ENCODE data around the gene STXBP1. TPM values are rescaled to one million over a fixed set of nuclear protein-coding genes. Genes with fewer than 3 reads are reported as not detected.

Gene STXBP1
- total RNA-seq, 2 donors from 2014 or later, result 11.4 to 28.0 TPM

GRCh38 chr9:127711831-127712274, 99.8 kb downstream of the STXBP1 start:
- ATAC-seq (no peak), DNase-seq (ENCODE audit: low spot score in 2 of 2) (no peak)
- H3K36me3 Mint-ChIP-seq, result peaks cover 6 to 16% of the 10 kb centered on the region in 2 donors
- H3K27ac Mint-ChIP-seq, result no peak overlapping the region
- H3K9me3 Mint-ChIP-seq, result no peaks in the 10 kb centered on the region

DNA sequence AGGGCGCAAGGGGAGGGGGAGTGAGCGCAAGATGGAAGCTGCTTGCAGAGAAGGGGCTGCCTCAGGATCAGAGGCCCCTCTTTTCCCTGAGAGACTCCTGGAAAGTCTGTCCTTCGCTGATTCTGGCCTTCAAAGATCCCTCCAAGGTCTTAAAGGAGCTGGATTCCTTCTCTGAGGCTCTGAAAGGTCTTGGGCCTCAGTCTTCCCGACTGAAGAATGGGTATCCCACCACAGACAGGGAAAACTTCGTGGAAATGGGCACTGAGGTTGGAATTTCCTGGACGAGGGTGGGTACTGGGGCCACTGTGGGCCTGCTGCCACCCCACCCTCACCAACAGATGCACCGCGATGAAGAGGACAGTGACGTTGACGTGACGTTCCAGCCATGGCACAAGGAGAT, 100.3 kb downstream of the STXBP1 start:
- no peaks in the 10 kb centered on the region for H3K9me3 Mint-ChIP-seq
- no peak for DNase-seq (ENCODE audit: low spot score in 2 of 2)
- H3K36me3 Mint-ChIP-seq, result peaks cover 6 to 16% of the 10 kb centered on the region in 2 donors
- H3K27ac Mint-ChIP-seq, result no peak overlapping the region
- ATAC-seq, result no peak

GRCh38 chr9:127712867-127713266, 100.8 kb downstream of the STXBP1 start:
- ATAC-seq (no peak), DNase-seq (ENCODE audit: low spot score in 2 of 2) (no peak)
- peaks cover 6 to 16% of the 10 kb centered on the region in 2 donors for H3K36me3 Mint-ChIP-seq
- no peak overlapping the region for H3K27ac Mint-ChIP-seq
- no peaks in the 10 kb centered on the region for H3K9me3 Mint-ChIP-seq

DNA sequence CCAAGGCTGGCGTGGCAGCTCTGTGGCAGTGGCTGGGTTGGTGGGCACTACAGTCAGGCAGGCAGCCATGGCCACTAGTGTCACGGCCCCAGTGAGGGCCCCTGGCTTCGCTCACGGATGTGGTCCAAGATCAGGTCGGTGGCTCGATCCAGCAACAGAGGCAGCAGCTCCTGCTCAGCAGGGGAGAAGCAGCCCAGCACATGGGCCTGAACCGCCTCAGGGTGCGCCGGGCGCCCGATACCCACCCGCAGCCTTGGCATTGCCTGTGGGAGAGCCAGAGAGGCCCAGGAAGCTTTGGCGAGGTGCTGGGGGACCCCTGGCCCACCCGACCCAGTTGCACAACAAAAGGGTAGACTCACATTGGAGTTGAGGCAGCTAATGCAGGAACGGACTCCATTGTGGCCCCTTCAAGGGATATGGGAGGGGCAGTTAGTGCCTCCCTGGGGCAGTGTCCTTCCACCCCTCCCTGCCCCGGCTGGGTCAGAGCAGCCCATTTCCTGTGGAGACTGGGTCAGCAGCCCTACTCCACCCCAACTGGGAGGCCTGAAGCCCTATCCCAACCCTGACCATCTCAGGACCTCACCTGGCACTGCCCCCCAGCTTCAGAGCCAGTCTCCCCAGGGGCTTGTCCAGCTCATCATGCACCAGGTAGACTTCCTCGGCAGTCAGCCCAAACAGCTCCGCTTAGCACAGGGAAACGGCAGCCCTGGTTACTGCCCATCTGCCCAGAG, 102.1 kb downstream of the STXBP1 start:
- DNase-seq (ENCODE audit: low spot score in 2 of 2) (no peak), ATAC-seq (no peak)
- peak overlapping the region; percentile 13 to 55 for H3K27ac Mint-ChIP-seq
- H3K36me3 Mint-ChIP-seq, result peaks cover 6 to 8% of the 10 kb centered on the region in 2 donors
- H3K9me3 Mint-ChIP-seq, result no peaks in the 10 kb centered on the region

- Mint-ChIP-seq H3K36me3 (peaks cover 6% of the 10 kb centered on the region in 2 donors), H3K27ac (peak overlapping the region; percentile 91 to 95), H3K9me3 (no peaks in the 10 kb centered on the region)
- peak in 1 of 2 donors; percentile 32 for DNase-seq (ENCODE audit: low spot score in 2 of 2)
- ATAC-seq, result peak; percentile 2 to 28
These were observed 102.9 kb downstream of the STXBP1 start for GRCh38 chr9:127714951-127715469.

DNA sequence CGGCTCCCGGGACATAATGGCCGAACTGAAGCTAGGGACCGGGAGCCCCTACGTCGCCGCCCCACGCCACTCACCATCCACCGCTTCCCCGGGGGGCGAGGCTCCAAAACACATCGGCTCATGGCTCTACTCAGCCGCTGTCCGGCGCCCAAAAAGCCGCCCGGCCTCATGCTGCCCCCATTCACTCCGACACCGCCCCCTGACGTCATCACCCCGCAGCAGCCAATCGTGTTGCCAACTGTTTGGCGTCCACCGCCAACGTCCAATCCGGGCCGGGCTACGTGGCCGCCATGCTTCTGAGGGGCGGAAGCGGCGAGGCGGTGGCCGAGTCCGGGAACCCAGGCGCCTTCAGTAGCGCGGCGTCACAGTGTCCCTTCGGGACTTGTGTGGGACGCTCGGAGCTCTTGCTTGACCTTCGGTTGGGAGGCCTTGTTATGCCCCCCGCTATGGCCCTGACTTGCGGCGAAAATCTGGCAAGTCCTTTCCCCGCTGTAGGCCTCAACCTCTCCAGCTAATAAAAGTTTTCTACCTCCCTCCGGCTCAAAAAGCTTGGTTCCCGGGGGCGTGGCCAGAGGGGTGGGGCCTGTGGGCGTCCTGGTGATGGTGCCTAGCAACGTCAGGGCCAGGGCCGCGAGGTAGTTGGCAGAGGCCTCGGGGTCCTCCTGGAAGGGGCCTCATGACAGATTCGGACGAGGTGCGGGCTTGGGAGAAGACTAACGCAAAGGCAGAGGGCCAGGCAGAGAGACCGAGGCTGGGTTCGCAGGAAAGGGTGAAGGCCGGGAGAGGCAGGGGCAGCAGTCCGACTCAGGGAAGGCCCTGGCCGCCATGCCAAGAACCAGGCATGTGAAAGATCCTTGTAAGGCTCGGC, 103.6 kb downstream of the STXBP1 start, which contains the start of the genes PTRH1 and TTC16:
Gene PTRH1 (minus strand): TSS at position 194 of the 868 bp plus-strand sequence. CDS start 24 bp downstream, at position 170.
Gene TTC16 (plus strand): TSS at position 610 of the 868 bp plus-strand sequence. CDS start 67 bp downstream, at position 677.
- ATAC-seq (peak; percentile 95 to 97), DNase-seq (ENCODE audit: low spot score in 2 of 2) (peak; percentile 96 to 98)
- H3K36me3 Mint-ChIP-seq, result peaks cover 6% of the 10 kb centered on the region in 2 donors
- H3K9me3 Mint-ChIP-seq, result no peaks in the 10 kb centered on the region
- H3K27ac Mint-ChIP-seq, result peak within 1 kb of the TSS; percentile 91 to 95

- Mint-ChIP-seq H3K27ac (peak overlapping the region; percentile 91 to 95), H3K36me3 (peaks cover 6% of the 10 kb centered on the region in 2 donors), H3K9me3 (no peaks in the 10 kb centered on the region)
- ATAC-seq (no peak), DNase-seq (ENCODE audit: low spot score in 2 of 2) (no peak)
These were observed 104.3 kb downstream of the STXBP1 start for GRCh38 chr9:127716412-127716811.

- DNase-seq (ENCODE audit: low spot score in 2 of 2), result no peak
- ATAC-seq, result no peak
- Mint-ChIP-seq H3K36me3 (peaks cover 6% of the 10 kb centered on the region in 2 donors), H3K9me3 (no peaks in the 10 kb centered on the region), H3K27ac (peak overlapping the region in 1 of 2 donors; percentile 91)
These were observed 105.7 kb downstream of the STXBP1 start for GRCh38 chr9:127717766-127718165.

- DNase-seq (ENCODE audit: low spot score in 2 of 2) (no peak), ATAC-seq (no peak)
- H3K27ac Mint-ChIP-seq, result peak overlapping the region; percentile 26 to 84
- no peaks in the 10 kb centered on the region for H3K9me3 Mint-ChIP-seq
- peaks cover 5% of the 10 kb centered on the region in 2 donors for H3K36me3 Mint-ChIP-seq
These were observed 108.2 kb downstream of the STXBP1 start for GRCh38 chr9:127720031-127720864.

- Mint-ChIP-seq H3K36me3 (no peaks in the 10 kb centered on the region), H3K27ac (peak overlapping the region in 1 of 2 donors; percentile 26), H3K9me3 (no peaks in the 10 kb centered on the region)
- ATAC-seq (no peak), DNase-seq (ENCODE audit: low spot score in 2 of 2) (no peak)
These were observed 108.8 kb downstream of the STXBP1 start for GRCh38 chr9:127720865-127721227.

GRCh38 chr9:127721391-127721821, 109.3 kb downstream of the STXBP1 start:
- Mint-ChIP-seq H3K36me3 (no peaks in the 10 kb centered on the region), H3K27ac (peak overlapping the region in 1 of 2 donors; percentile 26), H3K9me3 (no peaks in the 10 kb centered on the region)
- ATAC-seq (no peak), DNase-seq (ENCODE audit: low spot score in 2 of 2) (no peak)

- H3K27ac Mint-ChIP-seq, result peak overlapping the region in 1 of 2 donors; percentile 26
These were observed 110.1 kb downstream of the STXBP1 start for GRCh38 chr9:127722055-127722745.

GRCh38 chr9:127723013-127723412, 110.9 kb downstream of the STXBP1 start:
- ATAC-seq (no peak), DNase-seq (ENCODE audit: low spot score in 2 of 2) (no peak)
- Mint-ChIP-seq H3K9me3 (no peaks in the 10 kb centered on the region), H3K27ac (no peak overlapping the region), H3K36me3 (no peaks in the 10 kb centered on the region)

More at GRCh38 chr9:127722055-127722745, 110.1 kb downstream of the STXBP1 start:
- no peak for ATAC-seq
- no peaks in the 10 kb centered on the region for H3K36me3 Mint-ChIP-seq
- no peaks in the 10 kb centered on the region for H3K9me3 Mint-ChIP-seq
- DNase-seq (ENCODE audit: low spot score in 2 of 2), result no peak

DNA sequence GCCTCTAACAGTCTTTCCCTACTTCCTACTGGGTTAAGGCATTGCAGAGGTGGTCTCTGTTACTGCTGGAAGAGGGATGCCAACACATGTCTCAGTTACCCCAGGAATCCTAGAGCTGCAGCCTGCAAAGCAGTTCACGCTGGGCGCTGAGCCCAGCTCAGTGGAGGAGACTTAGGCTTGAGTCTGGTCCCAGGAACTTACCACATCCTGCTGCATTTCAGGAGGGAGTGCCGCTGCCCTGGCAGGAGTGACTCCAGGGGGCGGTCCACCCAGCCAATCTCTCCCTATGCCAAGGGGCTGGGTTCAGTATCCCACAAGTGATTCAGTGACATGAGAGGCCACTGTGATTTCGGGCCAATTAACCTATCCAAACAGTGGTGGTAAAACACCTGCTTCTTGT, 111.4 kb downstream of the STXBP1 start:
- no peak for ATAC-seq
- H3K9me3 Mint-ChIP-seq, result no peaks in the 10 kb centered on the region
- no peak for DNase-seq (ENCODE audit: low spot score in 2 of 2)
- no peak overlapping the region for H3K27ac Mint-ChIP-seq
- H3K36me3 Mint-ChIP-seq, result no peaks in the 10 kb centered on the region

DNA sequence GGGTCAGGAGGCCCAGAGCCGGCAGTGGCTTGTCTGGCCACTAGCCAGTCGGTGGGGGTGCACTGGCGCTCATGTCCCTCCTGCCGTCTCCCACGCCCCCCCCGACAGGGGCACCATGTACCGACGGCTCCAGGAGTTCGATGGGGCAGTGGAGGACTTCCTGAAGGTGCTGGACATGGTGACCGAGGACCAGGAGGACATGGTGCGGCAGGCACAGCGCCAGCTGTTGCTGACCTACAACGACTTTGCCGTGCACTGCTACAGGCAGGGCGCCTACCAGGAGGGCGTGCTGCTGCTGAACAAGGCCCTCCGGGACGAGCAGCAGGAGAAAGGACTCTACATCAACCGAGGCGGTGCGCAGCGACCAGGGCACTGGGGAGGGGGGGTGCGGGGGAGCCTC, 111.9 kb downstream of the STXBP1 start:
- ATAC-seq, result no peak
- Mint-ChIP-seq H3K27ac (no peak overlapping the region), H3K36me3 (no peaks in the 10 kb centered on the region), H3K9me3 (no peaks in the 10 kb centered on the region)
- no peak for DNase-seq (ENCODE audit: low spot score in 2 of 2)

Data from activated naive CD4-positive, alpha-beta T cell treated with anti-CD3 and anti-CD28 coated beads, Interleukin-2, amount 50 U/mL, for 72 hours (primary cell).